WI38 (cell line): Measurements from ENCODE around the gene CCNY.

Experiments used
- H3K4me3 ChIP-seq: 2 replicates; pipeline ENCODE4 v1.5.1; 2011; ENCODE audit warnings: low read depth, mild to moderate bottlenecking, control low read depth, low read length
- CTCF ChIP-seq: IDR thresholded peaks from 2 replicates; pipeline ENCODE4 v1.5.1; 2012; ENCODE audit warnings: low read depth, mild to moderate bottlenecking, control low read depth, low read length

Gene CCNY

GRCh38 chr10:35388197-35388596, 51.9 kb downstream of the CCNY start:
- no peak overlapping the region for H3K4me3 ChIP-seq
- no peak for TF ChIP-seq CTCF

GRCh38 chr10:35388682-35389081, 52.4 kb downstream of the CCNY start:
- no peak for TF ChIP-seq CTCF

GRCh38 chr10:35390161-35390840, 54.0 kb downstream of the CCNY start:
- no peak overlapping the region for H3K4me3 ChIP-seq
- no peak for TF ChIP-seq CTCF

More at GRCh38 chr10:35388682-35389081, 52.4 kb downstream of the CCNY start:
- no peak overlapping the region for H3K4me3 ChIP-seq

GRCh38 chr10:35390843-35391152, 54.5 kb downstream of the CCNY start:
- H3K4me3 ChIP-seq, result no peak overlapping the region
- no peak for TF ChIP-seq CTCF

- no peak overlapping the region for H3K4me3 ChIP-seq
- TF ChIP-seq CTCF, result no peak
These were observed 55.0 kb downstream of the CCNY start for GRCh38 chr10:35391153-35391953.

GRCh38 chr10:35391954-35392262, 55.6 kb downstream of the CCNY start:
- H3K4me3 ChIP-seq, result no peak overlapping the region
- TF ChIP-seq CTCF, result no peak

GRCh38 chr10:35392482-35393228, 56.3 kb downstream of the CCNY start:
- no peak overlapping the region for H3K4me3 ChIP-seq
- no peak for TF ChIP-seq CTCF
